Epithelial cell of proximal tubule (primary cell): ENCODE measurements around the gene IQSEC1. TPM values are rescaled to one million over a fixed set of nuclear protein-coding genes. Genes with fewer than 3 reads are reported as not detected.

Source experiments
- DNase-seq: peaks from one replicate; pipeline ENCODE4 v3.0.0-alpha.2; 2011; ENCODE audit warnings: low read depth
- H3K4me3 ChIP-seq: 2 replicates; pipeline ENCODE4 v1.5.1; 2011; ENCODE audit warnings: low read depth, mild to moderate bottlenecking, low read length
- CTCF ChIP-seq: conservative IDR thresholded peaks from 2 replicates; pipeline ENCODE4 v1.5.1; 2012; ENCODE audit warnings: low read depth, mild to moderate bottlenecking, low read length
- total RNA-seq: library from RNA; depleted of rRNA; stranded (reverse); fragments of >200 nt; gene quantifications from 2 replicates; pipeline ENCODE4 v1.2.3, GENCODE V29; 2015

IQSEC1 gene
- total RNA-seq, 1 donor from 2014 or later = 8.8 TPM

GRCh38 chr3:12955651-12956315 is 117.4 kb downstream of the IQSEC1 start:
- no peak overlapping the region for H3K4me3 ChIP-seq
- DNase-seq = no peak
- TF ChIP-seq CTCF = no peak

DNA sequence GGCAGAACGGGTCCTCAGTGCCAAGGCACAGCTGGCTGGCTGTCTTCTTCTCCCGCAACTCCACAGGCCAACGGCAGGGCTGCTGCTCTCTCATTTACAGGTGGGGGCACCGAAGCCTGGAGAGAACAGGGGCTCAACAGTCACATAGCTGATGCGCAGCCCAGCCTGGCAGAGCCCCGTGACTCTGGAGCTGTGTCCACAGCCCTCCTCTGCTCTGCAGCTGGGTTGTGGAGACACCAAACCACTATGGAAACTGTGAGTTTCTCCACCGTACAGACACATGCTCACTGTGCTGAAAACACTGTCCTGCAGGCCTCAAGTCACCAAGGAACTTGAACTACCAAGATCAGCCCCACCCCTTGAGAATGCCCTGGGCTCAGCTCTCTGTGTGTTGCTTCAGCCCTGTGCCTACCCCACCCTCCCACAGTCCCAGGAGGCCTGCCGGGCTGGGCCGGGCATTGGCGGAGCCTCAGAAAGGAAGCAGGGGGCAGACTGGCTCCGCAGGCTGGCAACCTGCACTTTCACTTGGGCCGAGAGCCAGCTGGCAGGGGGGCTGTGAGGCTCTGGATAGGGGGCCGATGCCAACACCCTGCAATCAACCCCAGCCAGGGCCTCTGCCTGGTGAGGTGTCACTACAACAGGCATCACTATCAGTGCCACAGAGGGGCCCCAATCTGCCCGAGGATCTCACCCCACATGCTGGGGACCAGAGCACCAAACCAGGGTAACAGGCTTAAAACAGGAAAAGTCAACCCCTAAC is 118.2 kb downstream of the IQSEC1 start:
- no peak overlapping the region for H3K4me3 ChIP-seq
- no peak for DNase-seq
- TF ChIP-seq CTCF = no peak

- no peak overlapping the region for H3K4me3 ChIP-seq
- TF ChIP-seq CTCF = no peak
- no peak for DNase-seq
These were observed 119.0 kb downstream of the IQSEC1 start for GRCh38 chr3:12954180-12954579.

DNA sequence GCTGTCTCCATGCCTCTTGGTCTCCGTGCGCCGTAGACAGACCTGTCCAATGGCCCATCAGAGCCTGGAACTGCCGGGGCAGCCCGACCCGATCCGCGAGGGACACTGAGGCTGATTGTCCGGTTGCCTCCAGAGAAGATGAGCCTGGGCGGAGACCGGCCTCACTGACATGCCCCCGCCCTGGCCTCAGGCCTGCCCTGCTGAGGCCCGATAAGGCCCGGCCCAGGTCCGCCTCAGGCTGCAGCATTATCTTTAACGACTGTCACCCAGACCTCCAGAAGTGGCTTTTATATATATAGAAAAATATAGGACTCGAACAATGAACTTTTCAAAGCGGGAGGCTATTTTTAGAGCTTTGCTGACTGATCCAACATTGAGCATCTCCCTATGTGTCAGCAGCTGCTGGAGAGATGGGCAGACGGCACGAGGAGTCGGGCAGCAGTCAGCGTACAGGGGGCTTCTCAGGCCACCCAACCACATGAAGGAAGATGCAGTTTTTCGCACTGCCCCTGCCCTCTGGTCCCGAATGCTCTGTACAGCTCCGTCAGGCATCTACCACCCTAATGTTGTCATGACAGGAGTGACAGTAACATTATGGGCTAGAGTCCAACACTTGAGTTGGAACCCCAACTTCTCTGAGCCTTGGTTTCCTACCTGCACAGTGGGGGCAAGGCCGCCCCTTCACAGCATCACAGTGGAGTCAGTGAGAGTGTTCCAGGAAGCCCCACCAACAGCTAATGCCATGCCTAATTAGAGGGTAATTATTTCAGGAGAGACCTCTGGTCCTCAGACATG is 119.8 kb downstream of the IQSEC1 start:
- H3K4me3 ChIP-seq = no peak overlapping the region
- no peak for DNase-seq
- no peak for TF ChIP-seq CTCF

DNA sequence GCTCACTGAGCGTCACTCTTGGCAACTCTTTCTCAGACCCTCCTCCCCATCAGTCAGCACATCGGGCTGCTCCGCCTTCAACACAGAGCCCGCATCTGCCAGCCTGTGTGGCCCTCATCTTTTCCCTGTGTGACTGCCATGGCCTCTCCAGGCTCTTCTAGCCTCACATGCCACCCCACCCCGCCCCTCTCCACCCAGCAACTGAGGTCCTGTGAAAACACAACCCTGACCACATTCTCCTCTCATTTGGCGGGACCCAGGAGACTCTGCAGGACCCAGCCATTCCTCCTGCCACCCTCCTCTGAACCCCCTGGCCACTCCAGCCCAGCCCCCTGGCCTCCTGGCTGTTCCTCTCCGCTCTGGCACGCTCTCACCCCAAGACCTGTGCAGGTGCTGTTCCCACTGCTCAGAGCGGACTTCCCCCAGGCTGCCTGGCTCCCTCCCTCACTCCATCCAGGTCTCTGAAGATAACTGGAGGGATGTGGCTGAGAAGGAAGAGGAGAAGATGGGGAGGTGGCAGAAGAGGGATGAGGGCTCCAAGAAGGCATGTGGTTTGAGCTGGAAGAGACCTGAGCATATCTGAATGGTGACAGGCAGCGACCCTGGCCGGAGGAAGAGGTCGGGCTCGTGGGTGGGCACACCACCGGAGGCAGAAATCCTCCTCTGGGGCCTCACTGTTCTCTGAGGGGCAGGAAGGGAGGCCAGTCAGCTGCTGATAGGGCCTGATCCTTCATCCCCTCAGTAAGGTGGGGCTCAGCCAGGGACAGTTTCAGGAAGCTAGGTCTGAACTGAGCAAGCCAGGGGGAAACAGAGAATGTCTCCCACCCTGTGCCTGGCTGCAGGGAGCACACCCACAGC is 120.7 kb downstream of the IQSEC1 start:
- no peak for TF ChIP-seq CTCF
- DNase-seq = no peak
- H3K4me3 ChIP-seq = no peak overlapping the region

DNA sequence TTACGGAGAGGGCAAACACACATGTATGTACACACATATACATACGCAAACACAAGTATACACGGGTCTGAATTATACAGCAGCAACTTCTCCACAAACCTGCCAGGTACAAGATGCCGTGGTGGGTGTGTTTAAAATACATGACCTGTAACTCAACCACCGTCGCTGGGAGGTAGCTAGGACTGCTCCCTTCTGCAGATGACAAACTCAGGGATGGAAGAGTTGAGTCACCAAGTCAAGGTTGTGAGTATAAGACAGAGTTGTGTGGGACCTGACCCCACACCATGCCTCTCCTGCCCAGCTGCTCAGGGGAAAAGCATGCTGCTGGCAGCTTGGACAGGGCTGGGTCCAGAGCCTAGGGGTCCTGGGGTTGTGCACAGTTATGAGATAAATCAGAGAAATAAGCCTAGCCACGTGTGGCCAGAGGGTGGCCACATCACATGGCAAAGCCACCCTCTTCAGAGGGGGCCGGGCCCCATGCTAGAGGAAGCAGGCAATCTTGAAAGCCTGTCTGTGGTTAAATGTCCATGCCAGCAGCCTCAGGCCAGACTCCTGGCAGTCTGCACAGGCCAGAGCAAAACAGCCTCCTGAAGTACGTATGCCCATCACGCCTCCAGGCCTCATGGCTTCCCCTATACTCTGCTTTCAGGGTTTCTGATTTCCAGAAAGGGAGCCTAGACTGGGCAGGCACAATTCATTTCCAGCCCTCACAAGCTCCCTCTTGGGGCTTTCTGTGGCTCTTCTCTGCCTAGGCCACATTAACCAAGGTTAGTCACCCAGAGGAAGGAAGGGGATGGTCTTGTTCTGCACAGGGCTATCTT is 124.1 kb downstream of the IQSEC1 start:
- no peak for TF ChIP-seq CTCF
- no peak for DNase-seq

More for the DNA sequence above, 124.1 kb downstream of the IQSEC1 start:
- no peak overlapping the region for H3K4me3 ChIP-seq
